Measurements from ENCODE around the gene CCDC63. TPM values are rescaled to one million over a fixed set of nuclear protein-coding genes. Genes with fewer than 3 reads are reported as not detected.

Gene CCDC63
- total RNA-seq, 4 donors from 2014 or later: not detected

GRCh38 chr12:110809149-110809548, 37.6 kb upstream of the CCDC63 start:
- 67 to 86% methylated on average over 1 of the region's 1 CpG for WGBS, 2 donors
- intact Hi-C loops (cut with DNase I): no loop called here
- no peak for DNase-seq
- H3K9me3 ChIP-seq: peaks cover 0 to 4% (median 0%) of the 10 kb centered on the region in 3 donors
- H3K27me3 ChIP-seq: peaks cover 0 to 14% (median 0%) of the 10 kb centered on the region in 4 donors
- H3K27ac ChIP-seq: no peak overlapping the region
- H3K4me1 ChIP-seq: peaks cover 0 to 9% (median 0%) of the 10 kb centered on the region in 3 donors
- H3K4me3 ChIP-seq: no peak overlapping the region
- TF ChIP-seq, protein P1, sequence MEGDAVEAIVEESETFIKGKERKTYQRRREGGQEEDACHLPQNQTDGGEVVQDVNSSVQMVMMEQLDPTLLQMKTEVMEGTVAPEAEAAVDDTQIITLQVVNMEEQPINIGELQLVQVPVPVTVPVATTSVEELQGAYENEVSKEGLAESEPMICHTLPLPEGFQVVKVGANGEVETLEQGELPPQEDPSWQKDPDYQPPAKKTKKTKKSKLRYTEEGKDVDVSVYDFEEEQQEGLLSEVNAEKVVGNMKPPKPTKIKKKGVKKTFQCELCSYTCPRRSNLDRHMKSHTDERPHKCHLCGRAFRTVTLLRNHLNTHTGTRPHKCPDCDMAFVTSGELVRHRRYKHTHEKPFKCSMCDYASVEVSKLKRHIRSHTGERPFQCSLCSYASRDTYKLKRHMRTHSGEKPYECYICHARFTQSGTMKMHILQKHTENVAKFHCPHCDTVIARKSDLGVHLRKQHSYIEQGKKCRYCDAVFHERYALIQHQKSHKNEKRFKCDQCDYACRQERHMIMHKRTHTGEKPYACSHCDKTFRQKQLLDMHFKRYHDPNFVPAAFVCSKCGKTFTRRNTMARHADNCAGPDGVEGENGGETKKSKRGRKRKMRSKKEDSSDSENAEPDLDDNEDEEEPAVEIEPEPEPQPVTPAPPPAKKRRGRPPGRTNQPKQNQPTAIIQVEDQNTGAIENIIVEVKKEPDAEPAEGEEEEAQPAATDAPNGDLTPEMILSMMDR (IDR thresholded peaks at IDR 0.05): no peak
- no peak for TF ChIP-seq POLR2A (IDR thresholded peaks at IDR 0.05)
- H3K36me3 ChIP-seq: no peaks in the 10 kb centered on the region

- WGBS, 2 donors: 68 to 77% methylated on average over 6 of the region's 6 CpGs
- Histone ChIP-seq H3K27me3 (peaks cover 0 to 15% (median 0%) of the 10 kb centered on the region in 4 donors), H3K4me1 (peaks cover 0 to 9% (median 0%) of the 10 kb centered on the region in 3 donors), H3K9me3 (no peaks in the 10 kb centered on the region), H3K36me3 (no peaks in the 10 kb centered on the region), H3K4me3 (no peak overlapping the region), H3K27ac (no peak overlapping the region)
- intact Hi-C loops (cut with DNase I): no loop called here
- TF ChIP-seq, protein P1 (IDR thresholded peaks at IDR 0.05): no peak
- no peak for TF ChIP-seq POLR2A (IDR thresholded peaks at IDR 0.05)
- DNase-seq: no peak
These were observed 34.8 kb upstream of the CCDC63 start for GRCh38 chr12:110811972-110812371.

GRCh38 chr12:110813285-110813684, 33.5 kb upstream of the CCDC63 start:
- H3K27ac ChIP-seq: no peak overlapping the region
- H3K36me3 ChIP-seq: no peaks in the 10 kb centered on the region
- DNase-seq: no peak
- H3K27me3 ChIP-seq: peaks cover 0 to 15% (median 0%) of the 10 kb centered on the region in 4 donors
- no peaks in the 10 kb centered on the region for H3K4me1 ChIP-seq
- intact Hi-C loops (cut with DNase I): no loop called here
- 26 to 43% methylated on average over 7 to 8 of the region's 8 CpGs for WGBS, 2 donors
- no peak overlapping the region for H3K4me3 ChIP-seq
- no peak for TF ChIP-seq POLR2A (IDR thresholded peaks at IDR 0.05)
- TF ChIP-seq, protein P1 (IDR thresholded peaks at IDR 0.05): no peak
- no peaks in the 10 kb centered on the region for H3K9me3 ChIP-seq

GRCh38 chr12:110813756-110814155, 33.0 kb upstream of the CCDC63 start:
- Histone ChIP-seq H3K4me1 (no peaks in the 10 kb centered on the region), H3K4me3 (no peak overlapping the region), H3K9me3 (no peaks in the 10 kb centered on the region), H3K36me3 (no peaks in the 10 kb centered on the region), H3K27ac (no peak overlapping the region), H3K27me3 (peaks cover 0 to 15% (median 0%) of the 10 kb centered on the region in 4 donors)
- DNase-seq: no peak
- intact Hi-C loops (cut with DNase I): no loop called here
- WGBS, 2 donors: 68 to 86% methylated on average over 2 of the region's 2 CpGs
- TF ChIP-seq, protein P1 (IDR thresholded peaks at IDR 0.05): no peak
- no peak for TF ChIP-seq POLR2A (IDR thresholded peaks at IDR 0.05)

DNA sequence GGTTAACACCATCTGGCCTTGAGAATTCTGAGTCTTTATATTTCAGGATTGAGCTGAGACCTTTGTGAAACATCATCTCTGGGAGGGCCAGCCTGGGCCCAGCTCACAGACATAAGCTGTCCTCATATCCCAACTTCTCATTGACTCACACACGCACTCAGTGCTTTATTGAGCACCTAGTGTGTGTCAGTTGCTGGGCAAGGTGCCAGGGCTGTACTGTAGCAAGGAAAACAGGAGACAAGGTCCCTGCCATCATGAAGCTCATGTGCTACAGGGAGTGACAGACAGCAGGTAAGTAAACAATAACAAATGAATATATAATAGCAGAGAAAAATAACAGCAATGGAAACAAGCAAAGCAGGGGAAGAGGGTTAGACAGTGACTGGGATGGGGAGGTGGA, 30.5 kb upstream of the CCDC63 start:
- H3K9me3 ChIP-seq: no peaks in the 10 kb centered on the region
- no peak for DNase-seq
- 73% methylated on average over 1 of the region's 1 CpG; no CpG with 5 or more reads in 1 of the 2 donors for WGBS, 2 donors
- H3K4me1 ChIP-seq: no peaks in the 10 kb centered on the region
- intact Hi-C loops (cut with DNase I): no loop called here
- H3K36me3 ChIP-seq: no peaks in the 10 kb centered on the region
- no peak for TF ChIP-seq POLR2A (IDR thresholded peaks at IDR 0.05)
- TF ChIP-seq, protein P1 (IDR thresholded peaks at IDR 0.05): no peak
- no peak overlapping the region for H3K4me3 ChIP-seq
- H3K27me3 ChIP-seq: peaks cover 0 to 15% (median 0%) of the 10 kb centered on the region in 4 donors
- no peak overlapping the region for H3K27ac ChIP-seq
